ENCODE measurements around the gene UBA1.

Gene UBA1

DNA sequence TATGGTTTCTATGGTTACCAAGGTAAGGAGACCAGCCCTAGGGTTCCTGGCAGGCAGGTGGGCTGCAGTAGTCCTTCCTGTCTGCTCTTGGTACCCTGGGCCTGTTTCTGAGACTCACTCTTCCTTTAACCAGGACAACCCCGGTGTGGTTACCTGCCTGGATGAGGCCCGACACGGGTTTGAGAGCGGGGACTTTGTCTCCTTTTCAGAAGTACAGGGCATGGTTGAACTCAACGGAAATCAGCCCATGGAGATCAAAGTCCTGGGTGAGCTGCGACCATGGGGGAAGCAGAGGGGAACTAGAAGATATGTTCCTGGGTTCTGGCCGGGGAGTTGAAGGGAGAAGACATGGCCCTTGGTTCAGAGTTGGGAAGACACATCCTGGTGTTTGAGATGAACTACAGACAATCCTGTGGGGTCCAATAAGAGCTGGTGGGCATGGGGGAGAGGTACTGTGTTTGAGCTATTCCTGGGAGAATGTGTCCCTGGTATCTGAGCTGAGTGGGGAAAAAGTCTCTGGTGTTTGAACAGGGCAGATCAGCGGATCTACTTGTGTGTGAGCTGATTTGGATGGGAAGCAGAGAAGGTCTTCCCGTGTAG is 7.8 kb downstream of the UBA1 start:
- no peaks in the 10 kb centered on the region for H3K27me3 ChIP-seq

DNA sequence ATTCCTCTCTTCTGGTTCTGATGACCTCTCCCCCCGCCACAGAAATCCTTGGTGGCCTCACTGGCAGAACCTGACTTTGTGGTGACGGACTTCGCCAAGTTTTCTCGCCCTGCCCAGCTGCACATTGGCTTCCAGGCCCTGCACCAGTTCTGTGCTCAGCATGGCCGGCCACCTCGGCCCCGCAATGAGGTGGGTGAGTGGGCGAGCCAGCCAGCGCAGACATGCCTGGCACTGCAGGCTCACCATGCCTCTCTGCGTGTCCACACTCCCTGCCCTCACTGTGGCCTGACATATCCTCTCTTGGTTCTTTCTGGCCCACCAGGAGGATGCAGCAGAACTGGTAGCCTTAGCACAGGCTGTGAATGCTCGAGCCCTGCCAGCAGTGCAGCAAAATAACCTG is 8.7 kb downstream of the UBA1 start:
- Histone ChIP-seq H3K9me3 (no peaks in the 10 kb centered on the region), H3K27me3 (no peaks in the 10 kb centered on the region), H3K4me3 (ENCODE audit: low read depth, low read length) (no peak overlapping the region), H3K4me1 (no peaks in the 10 kb centered on the region), H3K36me3 (peaks cover 75% of the 10 kb centered on the region)
- no peak for DNase-seq
- TF ChIP-seq, protein P1, sequence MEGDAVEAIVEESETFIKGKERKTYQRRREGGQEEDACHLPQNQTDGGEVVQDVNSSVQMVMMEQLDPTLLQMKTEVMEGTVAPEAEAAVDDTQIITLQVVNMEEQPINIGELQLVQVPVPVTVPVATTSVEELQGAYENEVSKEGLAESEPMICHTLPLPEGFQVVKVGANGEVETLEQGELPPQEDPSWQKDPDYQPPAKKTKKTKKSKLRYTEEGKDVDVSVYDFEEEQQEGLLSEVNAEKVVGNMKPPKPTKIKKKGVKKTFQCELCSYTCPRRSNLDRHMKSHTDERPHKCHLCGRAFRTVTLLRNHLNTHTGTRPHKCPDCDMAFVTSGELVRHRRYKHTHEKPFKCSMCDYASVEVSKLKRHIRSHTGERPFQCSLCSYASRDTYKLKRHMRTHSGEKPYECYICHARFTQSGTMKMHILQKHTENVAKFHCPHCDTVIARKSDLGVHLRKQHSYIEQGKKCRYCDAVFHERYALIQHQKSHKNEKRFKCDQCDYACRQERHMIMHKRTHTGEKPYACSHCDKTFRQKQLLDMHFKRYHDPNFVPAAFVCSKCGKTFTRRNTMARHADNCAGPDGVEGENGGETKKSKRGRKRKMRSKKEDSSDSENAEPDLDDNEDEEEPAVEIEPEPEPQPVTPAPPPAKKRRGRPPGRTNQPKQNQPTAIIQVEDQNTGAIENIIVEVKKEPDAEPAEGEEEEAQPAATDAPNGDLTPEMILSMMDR (IDR thresholded peaks at IDR 0.05; ENCODE audit: low read depth, low read length): no peak

More for the DNA sequence above, 7.8 kb downstream of the UBA1 start:
- H3K4me1 ChIP-seq: no peaks in the 10 kb centered on the region
- peaks cover 76% of the 10 kb centered on the region for H3K36me3 ChIP-seq
- no peak overlapping the region for H3K4me3 ChIP-seq (ENCODE audit: low read depth, low read length)
- no peaks in the 10 kb centered on the region for H3K9me3 ChIP-seq
- DNase-seq: no peak
- TF ChIP-seq, protein P1 (IDR thresholded peaks at IDR 0.05; ENCODE audit: low read depth, low read length): no peak

DNA sequence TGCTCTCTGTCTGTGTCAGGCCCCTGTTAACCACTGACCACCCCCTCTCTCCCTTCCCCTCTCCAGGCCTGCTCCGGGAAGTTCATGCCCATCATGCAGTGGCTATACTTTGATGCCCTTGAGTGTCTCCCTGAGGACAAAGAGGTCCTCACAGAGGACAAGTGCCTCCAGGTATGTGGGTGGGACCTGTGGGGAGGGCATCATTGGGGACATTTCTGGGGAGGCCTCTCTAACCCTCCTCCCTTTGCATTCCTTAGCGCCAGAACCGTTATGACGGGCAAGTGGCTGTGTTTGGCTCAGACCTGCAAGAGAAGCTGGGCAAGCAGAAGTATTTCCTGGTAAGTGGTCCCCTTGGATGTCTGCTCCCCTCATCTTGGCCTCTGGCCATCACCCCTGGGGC is 9.2 kb downstream of the UBA1 start:
- H3K4me1 ChIP-seq: no peaks in the 10 kb centered on the region
- TF ChIP-seq, protein P1 (IDR thresholded peaks at IDR 0.05; ENCODE audit: low read depth, low read length): no peak
- peaks cover 76% of the 10 kb centered on the region for H3K36me3 ChIP-seq
- H3K4me3 ChIP-seq (ENCODE audit: low read depth, low read length): no peak overlapping the region
- no peak for DNase-seq
- H3K27me3 ChIP-seq: no peaks in the 10 kb centered on the region
- no peaks in the 10 kb centered on the region for H3K9me3 ChIP-seq

DNA sequence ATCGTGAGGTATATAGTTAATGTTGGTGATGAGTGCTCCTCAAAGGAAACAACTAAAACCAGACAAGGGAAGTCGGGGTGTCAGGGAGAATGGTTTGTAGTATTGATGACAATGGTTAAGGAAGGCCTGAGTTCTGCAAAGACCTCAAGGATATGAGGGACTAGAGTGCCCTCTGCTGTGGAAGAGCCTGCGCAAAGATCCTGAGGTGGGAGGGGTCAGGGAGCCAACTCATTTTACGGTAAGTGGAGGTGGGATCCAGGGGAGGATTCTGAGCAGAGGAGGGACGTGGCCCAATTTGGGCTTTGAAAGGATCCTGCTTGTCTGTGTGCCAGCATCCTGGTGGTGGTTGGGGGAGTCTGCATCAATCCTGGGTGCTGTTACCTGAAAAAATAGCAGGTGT is 11.3 kb downstream of the UBA1 start:
- Histone ChIP-seq H3K36me3 (peaks cover 77% of the 10 kb centered on the region), H3K4me3 (ENCODE audit: low read depth, low read length) (no peak overlapping the region)

DNA sequence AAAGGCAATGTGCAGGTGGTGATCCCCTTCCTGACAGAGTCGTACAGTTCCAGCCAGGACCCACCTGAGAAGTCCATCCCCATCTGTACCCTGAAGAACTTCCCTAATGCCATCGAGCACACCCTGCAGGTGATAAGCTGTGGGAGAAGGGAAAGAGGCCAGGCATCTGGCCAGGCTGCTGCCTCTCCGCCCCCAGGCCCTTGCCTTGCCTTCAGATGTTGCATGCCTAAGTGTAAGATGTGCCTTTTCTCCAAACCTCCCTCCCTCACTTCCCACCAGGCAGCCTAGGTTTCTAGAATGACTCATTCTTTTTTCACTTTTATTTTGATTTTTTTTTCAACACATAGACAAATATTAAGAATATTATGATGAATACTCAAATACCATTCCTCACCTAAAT is 12.7 kb downstream of the UBA1 start:
- Histone ChIP-seq H3K27me3 (no peaks in the 10 kb centered on the region), H3K36me3 (peaks cover 77% of the 10 kb centered on the region), H3K4me1 (no peaks in the 10 kb centered on the region), H3K9me3 (no peaks in the 10 kb centered on the region), H3K4me3 (ENCODE audit: low read depth, low read length) (no peak overlapping the region)
- DNase-seq: no peak
- TF ChIP-seq, protein P1 (IDR thresholded peaks at IDR 0.05; ENCODE audit: low read depth, low read length): no peak

More for the DNA sequence above, 11.3 kb downstream of the UBA1 start:
- H3K9me3 ChIP-seq: no peaks in the 10 kb centered on the region
- TF ChIP-seq, protein P1 (IDR thresholded peaks at IDR 0.05; ENCODE audit: low read depth, low read length): no peak
- no peaks in the 10 kb centered on the region for H3K4me1 ChIP-seq
- no peak for DNase-seq
- H3K27me3 ChIP-seq: no peaks in the 10 kb centered on the region

DNA sequence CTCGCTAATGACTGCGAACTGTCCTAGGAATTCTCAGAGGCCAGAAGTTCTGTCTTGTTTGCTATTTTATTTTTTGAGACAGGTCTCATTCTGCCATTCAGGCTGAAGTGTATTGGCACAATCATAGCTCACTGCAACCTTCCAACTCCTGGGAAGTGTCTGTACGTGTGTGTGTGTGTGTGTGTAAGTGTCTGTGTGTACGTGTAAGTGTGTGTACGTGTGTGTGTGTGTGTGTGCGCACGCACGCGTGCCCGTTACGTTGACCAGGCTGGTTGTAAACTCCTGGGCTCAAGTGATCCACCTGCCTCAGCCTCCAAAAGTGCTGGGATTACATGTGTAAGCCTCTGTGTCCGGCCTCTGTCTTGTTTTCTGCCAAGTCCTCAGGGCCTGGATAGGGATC is 14.5 kb downstream of the UBA1 start:
- Histone ChIP-seq H3K4me3 (ENCODE audit: low read depth, low read length) (no peak overlapping the region), H3K27me3 (no peaks in the 10 kb centered on the region), H3K9me3 (no peaks in the 10 kb centered on the region), H3K4me1 (no peaks in the 10 kb centered on the region), H3K36me3 (peaks cover 76% of the 10 kb centered on the region)
- TF ChIP-seq, protein P1 (IDR thresholded peaks at IDR 0.05; ENCODE audit: low read depth, low read length): no peak
- DNase-seq: no peak

All from BE2C (cell line).